G401.6 (cell line): ENCODE data around the gene MED14.

Experiments
- FAIRE-seq: peaks from 2 replicates; lab custom pipeline; 2012; peaks lifted over from hg19 to GRCh38; lab: Jason Lieb, UNC

The MED14 gene

GRCh38 chrX:40603446-40603845 lies 131.9 kb downstream of the MED14 start:
- FAIRE-seq, result no peak
